ENCODE results near the gene SMPDL3B.

SMPDL3B gene

DNA sequence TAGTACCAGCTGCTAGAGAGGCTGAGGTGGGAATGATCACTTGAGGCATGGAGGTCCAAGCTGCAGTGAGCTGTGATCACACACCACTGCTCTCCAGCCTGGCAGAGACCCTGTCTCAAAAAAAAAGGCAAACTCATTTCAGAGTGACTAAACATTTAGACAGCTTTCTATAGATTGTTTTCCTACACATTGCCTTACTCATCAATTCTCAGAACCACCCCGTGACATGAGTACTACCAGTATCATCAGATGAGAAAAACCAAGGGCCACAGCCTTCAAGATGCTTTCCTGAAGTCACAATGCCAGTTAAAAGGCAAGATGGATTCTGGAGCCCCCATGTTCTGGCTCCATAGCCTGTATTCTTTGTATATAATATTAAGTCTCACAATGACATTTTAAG, 22.4 kb upstream of the SMPDL3B start:
- ChIA-PET POLR2A (interaction anchor here (0.7 kb wide), 1 partner anchor 46 kb away, joined by 3 read pairs; no protein-coding TSS in a partner anchor), CTCF (no interaction called here)
- Histone ChIP-seq H3K27ac (ENCODE audit: extremely low read depth, low read depth, low read length) (no peak overlapping the region), H3K4me3 (ENCODE audit: low read depth, low read length) (no peak overlapping the region), H3K4me1 (ENCODE audit: control insufficient read depth, insufficient read depth, low read length) (no peaks in the 10 kb centered on the region), H3K9me3 (ENCODE audit: control insufficient read depth, insufficient read depth, low read depth, low read length) (no peaks in the 10 kb centered on the region), H3K36me3 (ENCODE audit: control insufficient read depth in 2 of 2, insufficient read depth in 1 of 2, low read length in 2 of 2) (peaks cover 37 to 55% of the 10 kb centered on the region in 2 experiments)
- TF ChIP-seq ZNF837 (tag by site-specific recombination; IDR thresholded peaks at IDR 0.05) (no peak), YY1 (tag by site-specific recombination; IDR thresholded peaks at IDR 0.05) (no peak), ZXDB (tag by site-specific recombination; IDR thresholded peaks at IDR 0.05) (no peak), ZNF645 (tag by site-specific recombination; IDR thresholded peaks at IDR 0.05) (no peak)
- TF ChIP-seq, protein P1, sequence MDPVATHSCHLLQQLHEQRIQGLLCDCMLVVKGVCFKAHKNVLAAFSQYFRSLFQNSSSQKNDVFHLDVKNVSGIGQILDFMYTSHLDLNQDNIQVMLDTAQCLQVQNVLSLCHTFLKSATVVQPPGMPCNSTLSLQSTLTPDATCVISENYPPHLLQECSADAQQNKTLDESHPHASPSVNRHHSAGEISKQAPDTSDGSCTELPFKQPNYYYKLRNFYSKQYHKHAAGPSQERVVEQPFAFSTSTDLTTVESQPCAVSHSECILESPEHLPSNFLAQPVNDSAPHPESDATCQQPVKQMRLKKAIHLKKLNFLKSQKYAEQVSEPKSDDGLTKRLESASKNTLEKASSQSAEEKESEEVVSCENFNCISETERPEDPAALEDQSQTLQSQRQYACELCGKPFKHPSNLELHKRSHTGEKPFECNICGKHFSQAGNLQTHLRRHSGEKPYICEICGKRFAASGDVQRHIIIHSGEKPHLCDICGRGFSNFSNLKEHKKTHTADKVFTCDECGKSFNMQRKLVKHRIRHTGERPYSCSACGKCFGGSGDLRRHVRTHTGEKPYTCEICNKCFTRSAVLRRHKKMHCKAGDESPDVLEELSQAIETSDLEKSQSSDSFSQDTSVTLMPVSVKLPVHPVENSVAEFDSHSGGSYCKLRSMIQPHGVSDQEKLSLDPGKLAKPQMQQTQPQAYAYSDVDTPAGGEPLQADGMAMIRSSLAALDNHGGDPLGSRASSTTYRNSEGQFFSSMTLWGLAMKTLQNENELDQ (tag by site-specific recombination; IDR thresholded peaks at IDR 0.05; ENCODE audit: low read depth), result no peak
- TF ChIP-seq, protein P2, sequence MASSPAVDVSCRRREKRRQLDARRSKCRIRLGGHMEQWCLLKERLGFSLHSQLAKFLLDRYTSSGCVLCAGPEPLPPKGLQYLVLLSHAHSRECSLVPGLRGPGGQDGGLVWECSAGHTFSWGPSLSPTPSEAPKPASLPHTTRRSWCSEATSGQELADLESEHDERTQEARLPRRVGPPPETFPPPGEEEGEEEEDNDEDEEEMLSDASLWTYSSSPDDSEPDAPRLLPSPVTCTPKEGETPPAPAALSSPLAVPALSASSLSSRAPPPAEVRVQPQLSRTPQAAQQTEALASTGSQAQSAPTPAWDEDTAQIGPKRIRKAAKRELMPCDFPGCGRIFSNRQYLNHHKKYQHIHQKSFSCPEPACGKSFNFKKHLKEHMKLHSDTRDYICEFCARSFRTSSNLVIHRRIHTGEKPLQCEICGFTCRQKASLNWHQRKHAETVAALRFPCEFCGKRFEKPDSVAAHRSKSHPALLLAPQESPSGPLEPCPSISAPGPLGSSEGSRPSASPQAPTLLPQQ (tag by site-specific recombination; IDR thresholded peaks at IDR 0.05), result no peak
- TF ChIP-seq, protein P3, sequence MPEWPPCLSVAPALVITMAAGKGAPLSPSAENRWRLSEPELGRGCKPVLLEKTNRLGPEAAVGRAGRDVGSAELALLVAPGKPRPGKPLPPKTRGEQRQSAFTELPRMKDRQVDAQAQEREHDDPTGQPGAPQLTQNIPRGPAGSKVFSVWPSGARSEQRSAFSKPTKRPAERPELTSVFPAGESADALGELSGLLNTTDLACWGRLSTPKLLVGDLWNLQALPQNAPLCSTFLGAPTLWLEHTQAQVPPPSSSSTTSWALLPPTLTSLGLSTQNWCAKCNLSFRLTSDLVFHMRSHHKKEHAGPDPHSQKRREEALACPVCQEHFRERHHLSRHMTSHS (tag by site-specific recombination; IDR thresholded peaks at IDR 0.05), result no peak

- Histone ChIP-seq H3K36me3 (ENCODE audit: control insufficient read depth in 2 of 2, insufficient read depth in 1 of 2, low read length in 2 of 2) (peaks cover 25 to 28% of the 10 kb centered on the region in 2 experiments), H3K27ac (ENCODE audit: extremely low read depth, low read depth, low read length) (no peak overlapping the region; the same call in 1 of the 2 replicates), H3K4me1 (ENCODE audit: control insufficient read depth, insufficient read depth, low read length) (no peaks in the 10 kb centered on the region), H3K9me3 (ENCODE audit: control insufficient read depth, insufficient read depth, low read depth, low read length) (no peaks in the 10 kb centered on the region), H3K4me3 (ENCODE audit: low read depth, low read length) (no peak overlapping the region)
- CTCF ChIA-PET, result no interaction called here
- POLR2A ChIA-PET, result no interaction called here
- TF ChIP-seq, protein P4, sequence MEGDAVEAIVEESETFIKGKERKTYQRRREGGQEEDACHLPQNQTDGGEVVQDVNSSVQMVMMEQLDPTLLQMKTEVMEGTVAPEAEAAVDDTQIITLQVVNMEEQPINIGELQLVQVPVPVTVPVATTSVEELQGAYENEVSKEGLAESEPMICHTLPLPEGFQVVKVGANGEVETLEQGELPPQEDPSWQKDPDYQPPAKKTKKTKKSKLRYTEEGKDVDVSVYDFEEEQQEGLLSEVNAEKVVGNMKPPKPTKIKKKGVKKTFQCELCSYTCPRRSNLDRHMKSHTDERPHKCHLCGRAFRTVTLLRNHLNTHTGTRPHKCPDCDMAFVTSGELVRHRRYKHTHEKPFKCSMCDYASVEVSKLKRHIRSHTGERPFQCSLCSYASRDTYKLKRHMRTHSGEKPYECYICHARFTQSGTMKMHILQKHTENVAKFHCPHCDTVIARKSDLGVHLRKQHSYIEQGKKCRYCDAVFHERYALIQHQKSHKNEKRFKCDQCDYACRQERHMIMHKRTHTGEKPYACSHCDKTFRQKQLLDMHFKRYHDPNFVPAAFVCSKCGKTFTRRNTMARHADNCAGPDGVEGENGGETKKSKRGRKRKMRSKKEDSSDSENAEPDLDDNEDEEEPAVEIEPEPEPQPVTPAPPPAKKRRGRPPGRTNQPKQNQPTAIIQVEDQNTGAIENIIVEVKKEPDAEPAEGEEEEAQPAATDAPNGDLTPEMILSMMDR (tag by site-specific recombination; IDR thresholded peaks at IDR 0.05), result 0 out of 2 replicates have a peak, but pooled peaks have one; percentile 14
- 0 out of 2 replicates have a peak, but pooled peaks have one; percentile 28 for TF ChIP-seq ZNF701 (tag by site-specific recombination; IDR thresholded peaks at IDR 0.05)
- peak; percentile 94 for TF ChIP-seq ZNF121 (tag by site-specific recombination; IDR thresholded peaks at IDR 0.05)
- 0 out of 2 replicates have a peak, but pooled peaks have one; percentile 8 for TF ChIP-seq SP7 (tag by site-specific recombination; IDR thresholded peaks at IDR 0.05)
- no peak for TF ChIP-seq YY2 (tag by site-specific recombination; IDR thresholded peaks at IDR 0.05)
- TF ChIP-seq ZNF214 (tag by site-specific recombination; IDR thresholded peaks at IDR 0.05; ENCODE audit: borderline replicate concordance), result no peak
- TF ChIP-seq, protein P5, sequence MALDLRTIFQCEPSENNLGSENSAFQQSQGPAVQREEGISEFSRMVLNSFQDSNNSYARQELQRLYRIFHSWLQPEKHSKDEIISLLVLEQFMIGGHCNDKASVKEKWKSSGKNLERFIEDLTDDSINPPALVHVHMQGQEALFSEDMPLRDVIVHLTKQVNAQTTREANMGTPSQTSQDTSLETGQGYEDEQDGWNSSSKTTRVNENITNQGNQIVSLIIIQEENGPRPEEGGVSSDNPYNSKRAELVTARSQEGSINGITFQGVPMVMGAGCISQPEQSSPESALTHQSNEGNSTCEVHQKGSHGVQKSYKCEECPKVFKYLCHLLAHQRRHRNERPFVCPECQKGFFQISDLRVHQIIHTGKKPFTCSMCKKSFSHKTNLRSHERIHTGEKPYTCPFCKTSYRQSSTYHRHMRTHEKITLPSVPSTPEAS (tag by site-specific recombination; IDR thresholded peaks at IDR 0.05), result peak; percentile 31; the same call in 1 of the 2 replicates
- TF ChIP-seq KLF10 (tag by site-specific recombination; IDR thresholded peaks at IDR 0.05), result 0 out of 2 replicates have a peak, but pooled peaks have one; percentile 4
- TF ChIP-seq, protein P6, sequence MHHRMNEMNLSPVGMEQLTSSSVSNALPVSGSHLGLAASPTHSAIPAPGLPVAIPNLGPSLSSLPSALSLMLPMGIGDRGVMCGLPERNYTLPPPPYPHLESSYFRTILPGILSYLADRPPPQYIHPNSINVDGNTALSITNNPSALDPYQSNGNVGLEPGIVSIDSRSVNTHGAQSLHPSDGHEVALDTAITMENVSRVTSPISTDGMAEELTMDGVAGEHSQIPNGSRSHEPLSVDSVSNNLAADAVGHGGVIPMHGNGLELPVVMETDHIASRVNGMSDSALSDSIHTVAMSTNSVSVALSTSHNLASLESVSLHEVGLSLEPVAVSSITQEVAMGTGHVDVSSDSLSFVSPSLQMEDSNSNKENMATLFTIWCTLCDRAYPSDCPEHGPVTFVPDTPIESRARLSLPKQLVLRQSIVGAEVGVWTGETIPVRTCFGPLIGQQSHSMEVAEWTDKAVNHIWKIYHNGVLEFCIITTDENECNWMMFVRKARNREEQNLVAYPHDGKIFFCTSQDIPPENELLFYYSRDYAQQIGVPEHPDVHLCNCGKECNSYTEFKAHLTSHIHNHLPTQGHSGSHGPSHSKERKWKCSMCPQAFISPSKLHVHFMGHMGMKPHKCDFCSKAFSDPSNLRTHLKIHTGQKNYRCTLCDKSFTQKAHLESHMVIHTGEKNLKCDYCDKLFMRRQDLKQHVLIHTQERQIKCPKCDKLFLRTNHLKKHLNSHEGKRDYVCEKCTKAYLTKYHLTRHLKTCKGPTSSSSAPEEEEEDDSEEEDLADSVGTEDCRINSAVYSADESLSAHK (tag by site-specific recombination; IDR thresholded peaks at IDR 0.05), result 0 out of 2 replicates have a peak, but pooled peaks have one; percentile 31
- TF ChIP-seq, protein P2 (tag by site-specific recombination; IDR thresholded peaks at IDR 0.05), result peak; percentile 56; the same call in 1 of the 2 replicates
- no peak for TF ChIP-seq ZNF48 (tag by site-specific recombination; IDR thresholded peaks at IDR 0.05)
- no peak for TF ChIP-seq HIC1 (tag by site-specific recombination; IDR thresholded peaks at IDR 0.05)
Observed at GRCh38 chr1:27915082-27915575, 19.7 kb upstream of the SMPDL3B start.

Measured in HEK293 (cell line).